GM21423 (cell line): ENCODE measurements around the gene EIF2B5.

ENCODE experiments used
- ATAC-seq: cut with Tn5 transposase; IDR thresholded peaks from one replicate; pipeline ENCODE4 v1.9.1; 2021; ENCODE audit warnings: mild to moderate bottlenecking, moderate library complexity; ENCODE audit not compliant: unreplicated experiment

The EIF2B5 gene

GRCh38 chr3:184192889-184193288, 57.7 kb downstream of the EIF2B5 start:
- no peak for ATAC-seq

GRCh38 chr3:184193991-184194539, 58.9 kb downstream of the EIF2B5 start:
- ATAC-seq, result no peak
